ENCODE measurements around the gene CREB5. TPM values are rescaled to one million over a fixed set of nuclear protein-coding genes. Genes with fewer than 3 reads are reported as not detected.

CREB5 gene
- total RNA-seq, 4 donors from 2014 or later: 11.9 to 25.3 (median 14.4) TPM

- no peak for TF ChIP-seq CTCF (IDR thresholded peaks at IDR 0.05; ENCODE audit: low read depth)
Observed at GRCh38 chr7:28570970-28571288, 158.6 kb downstream of the CREB5 start.

GRCh38 chr7:28571405-28571804 lies 159.1 kb downstream of the CREB5 start:
- no peak for TF ChIP-seq CTCF (IDR thresholded peaks at IDR 0.05; ENCODE audit: low read depth)

- no peak for TF ChIP-seq CTCF (IDR thresholded peaks at IDR 0.05; ENCODE audit: low read depth)
Observed at GRCh38 chr7:28572321-28573058, 160.2 kb downstream of the CREB5 start.

GRCh38 chr7:28573059-28573553 lies 160.8 kb downstream of the CREB5 start:
- TF ChIP-seq CTCF (IDR thresholded peaks at IDR 0.05; ENCODE audit: low read depth): no peak

GRCh38 chr7:28573651-28574301 lies 161.5 kb downstream of the CREB5 start:
- TF ChIP-seq CTCF (IDR thresholded peaks at IDR 0.05; ENCODE audit: low read depth): no peak

GRCh38 chr7:28575241-28575643 lies 162.9 kb downstream of the CREB5 start:
- TF ChIP-seq CTCF (IDR thresholded peaks at IDR 0.05; ENCODE audit: low read depth): no peak

GRCh38 chr7:28576656-28577055 lies 164.3 kb downstream of the CREB5 start:
- TF ChIP-seq CTCF (IDR thresholded peaks at IDR 0.05; ENCODE audit: low read depth): no peak

Measured in subcutaneous adipose tissue (tissue), 4 donors.